Trophoblast cell (in vitro differentiated cells and primary cell): Measurements from ENCODE around the gene MAP7D1.
A peak's percentile ranks its signal among the peaks of the same experiment; 100 is the strongest.

Experiments used
- DNase-seq, 2 donors: peaks; one replicate each; pipeline ENCODE4 v3.0.0-alpha.2; 2016
- H2AFZ ChIP-seq: 2 replicates; pipeline ENCODE4 v1.6.1; 2013; ENCODE audit warnings: low read length, moderate library complexity, mild to moderate bottlenecking; ENCODE audit not compliant: insufficient read depth, poor library complexity
- H2AK5ac ChIP-seq: 2 replicates; pipeline ENCODE4 v1.6.1; 2013; ENCODE audit warnings: mild to moderate bottlenecking, low read length
- H2BK120ac ChIP-seq: 2 replicates; pipeline ENCODE4 v1.6.1; 2013; ENCODE audit warnings: low read length, mild to moderate bottlenecking, moderate library complexity; ENCODE audit not compliant: insufficient read depth, poor library complexity
- H2BK12ac ChIP-seq: 2 replicates; pipeline ENCODE4 v1.6.1; 2013; ENCODE audit warnings: mild to moderate bottlenecking, low read length, moderate library complexity
- H2BK5ac ChIP-seq: 2 replicates; pipeline ENCODE4 v1.6.1; 2013; ENCODE audit warnings: low read length, low read depth, moderate library complexity, mild to moderate bottlenecking; ENCODE audit not compliant: poor library complexity
- H3K14ac ChIP-seq: 2 replicates; pipeline ENCODE4 v1.6.1; 2013; ENCODE audit warnings: mild to moderate bottlenecking, low read length
- H3K18ac ChIP-seq: 2 replicates; pipeline ENCODE4 v1.6.1; 2013; ENCODE audit warnings: mild to moderate bottlenecking, low read length
- H3K23ac ChIP-seq: 2 replicates; pipeline ENCODE4 v1.6.1; 2013; ENCODE audit warnings: low read length
- H3K27ac ChIP-seq: 2 replicates; pipeline ENCODE4 v1.5.1; 2013; ENCODE audit warnings: low read depth, mild to moderate bottlenecking, inconsistent platforms, low read length, moderate library complexity
- H3K27me3 ChIP-seq: 2 replicates; pipeline ENCODE4 v1.6.1; 2013; ENCODE audit warnings: inconsistent platforms, mild to moderate bottlenecking, low read length, moderate library complexity; ENCODE audit not compliant: insufficient read depth
- H3K36me3 ChIP-seq, 2 experiments: 1 replicate in 1 of 2; 2 replicates in 1 of 2; pipeline ENCODE4 v1.6.1; 2013; ENCODE audit warnings: low read length in 2 of 2, mild to moderate bottlenecking in 2 of 2, moderate library complexity in 1 of 2; ENCODE audit not compliant: insufficient read depth in 2 of 2, control insufficient read depth in 1 of 2
- H3K4ac ChIP-seq: 2 replicates; pipeline ENCODE4 v1.6.1; 2013; ENCODE audit warnings: low read depth, mild to moderate bottlenecking, low read length, moderate library complexity
- H3K4me1 ChIP-seq, 2 experiments: 1 replicate in 1 of 2; 2 replicates in 1 of 2; pipeline ENCODE4 v1.6.1; 2013; ENCODE audit warnings: low read length in 2 of 2, mild to moderate bottlenecking in 2 of 2, moderate library complexity in 1 of 2; ENCODE audit not compliant: insufficient read depth in 2 of 2, control insufficient read depth in 1 of 2
- H3K4me2 ChIP-seq: 2 replicates; pipeline ENCODE4 v1.6.1; 2013; ENCODE audit warnings: inconsistent platforms, mild to moderate bottlenecking, low read length, moderate library complexity
- H3K4me3 ChIP-seq: 2 replicates; pipeline ENCODE4 v1.5.1; 2013; ENCODE audit warnings: mild to moderate bottlenecking, low read depth, low read length, inconsistent platforms
- H3K79me1 ChIP-seq: one replicate; pipeline ENCODE4 v1.6.1; 2013; ENCODE audit warnings: low read length
- H3K79me2 ChIP-seq: 2 replicates; pipeline ENCODE4 v1.6.1; 2013; ENCODE audit warnings: low read length, mild to moderate bottlenecking; ENCODE audit not compliant: control insufficient read depth, insufficient read depth, poor library complexity
- H3K9ac ChIP-seq: 2 replicates; pipeline ENCODE4 v1.6.1; 2013; ENCODE audit warnings: mild to moderate bottlenecking, low read length
- H3K9me3 ChIP-seq: 2 replicates; pipeline ENCODE4 v1.6.1; 2013; ENCODE audit warnings: low read depth, mild to moderate bottlenecking, control low read depth, inconsistent platforms, low read length; ENCODE audit not compliant: insufficient read depth
- H4K12ac ChIP-seq: 2 replicates; pipeline ENCODE4 v1.6.1; 2013; ENCODE audit warnings: low read depth, mild to moderate bottlenecking, low read length, moderate library complexity
- H4K8ac ChIP-seq: 2 replicates; pipeline ENCODE4 v1.6.1; 2013; ENCODE audit warnings: low read depth, mild to moderate bottlenecking, low read length, moderate library complexity
- H4K91ac ChIP-seq: one replicate; pipeline ENCODE4 v1.6.1; 2013; ENCODE audit warnings: low read depth, mild to moderate bottlenecking, low read length, moderate library complexity
- WGBS: extraction: QIAGEN DNeasy Blood & Tissue Kit; methylation state at CpG from one replicate; pipeline ENCODE4 v1.1.7; 2013; ENCODE audit warnings: missing lambda C conversion rate; ENCODE audit not compliant: insufficient read length, insufficient coverage; ENCODE audit errors: extremely low coverage; 5-methylcytosine and 5-hydroxymethylcytosine counted together

Gene MAP7D1

DNA sequence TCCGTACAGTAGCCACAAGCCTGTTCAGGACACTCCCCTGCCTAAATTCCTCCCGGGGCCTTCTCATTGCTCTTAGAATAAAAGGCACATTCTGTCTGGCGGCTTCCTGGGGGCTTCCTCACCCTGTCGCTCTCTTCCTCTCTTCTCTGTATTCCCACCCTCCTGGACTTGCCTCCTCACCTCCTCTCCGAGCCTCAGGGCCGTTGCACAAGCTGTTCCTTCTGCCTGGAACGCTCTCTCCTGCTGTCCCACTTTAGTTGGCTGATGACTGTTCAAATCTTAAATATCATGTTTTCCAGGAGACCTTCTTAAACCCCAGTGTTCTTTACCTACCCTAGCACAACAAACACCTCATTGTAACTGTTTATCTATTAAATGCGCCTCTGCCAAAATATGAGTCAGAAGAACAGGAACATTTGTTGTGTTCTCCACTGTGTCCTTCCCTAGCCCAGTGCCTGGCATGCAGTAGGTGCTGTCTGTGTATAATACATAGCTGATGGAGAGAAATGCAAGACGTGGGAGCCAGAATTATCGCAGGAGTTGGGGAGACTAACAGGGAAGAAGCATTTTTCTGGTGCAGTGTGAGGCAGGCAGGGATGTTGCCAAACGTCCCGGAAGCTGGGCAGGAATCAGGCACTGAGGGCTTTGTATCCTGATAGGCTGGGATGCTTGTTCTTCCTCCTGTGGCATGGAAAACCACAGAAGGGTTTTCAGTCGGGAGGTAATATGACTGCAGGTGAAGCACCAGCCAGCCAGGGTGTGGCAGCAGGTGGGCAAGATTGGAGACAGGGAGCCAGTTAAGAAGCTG lies 44.2 kb downstream of the MAP7D1 start:
- Histone ChIP-seq H2AK5ac (no peak overlapping the region), H3K14ac (no peak overlapping the region), H3K9me3 (no peaks in the 10 kb centered on the region), H3K4me3 (no peak overlapping the region), H2AFZ (no peak overlapping the region), H2BK5ac (no peak overlapping the region), H3K23ac (no peak overlapping the region), H4K91ac (no peak overlapping the region), H4K8ac (no peak overlapping the region), H2BK120ac (no peak overlapping the region), H3K18ac (no peak overlapping the region), H3K4ac (no peak overlapping the region), H3K4me1 (no peaks in the 10 kb centered on the region), H3K4me2 (no peak overlapping the region), H4K12ac (no peak overlapping the region), H3K79me2 (no peaks in the 10 kb centered on the region), H3K79me1 (no peaks in the 10 kb centered on the region), H3K27ac (no peak overlapping the region), H3K9ac (no peak overlapping the region), H2BK12ac (no peak overlapping the region), H3K27me3 (no peaks in the 10 kb centered on the region), H3K36me3 (peaks cover 0 to 2% of the 10 kb centered on the region in 2 experiments)
- DNase-seq: no peak
- WGBS: no CpG with 5 or more reads among the region's 13 CpGs

DNA sequence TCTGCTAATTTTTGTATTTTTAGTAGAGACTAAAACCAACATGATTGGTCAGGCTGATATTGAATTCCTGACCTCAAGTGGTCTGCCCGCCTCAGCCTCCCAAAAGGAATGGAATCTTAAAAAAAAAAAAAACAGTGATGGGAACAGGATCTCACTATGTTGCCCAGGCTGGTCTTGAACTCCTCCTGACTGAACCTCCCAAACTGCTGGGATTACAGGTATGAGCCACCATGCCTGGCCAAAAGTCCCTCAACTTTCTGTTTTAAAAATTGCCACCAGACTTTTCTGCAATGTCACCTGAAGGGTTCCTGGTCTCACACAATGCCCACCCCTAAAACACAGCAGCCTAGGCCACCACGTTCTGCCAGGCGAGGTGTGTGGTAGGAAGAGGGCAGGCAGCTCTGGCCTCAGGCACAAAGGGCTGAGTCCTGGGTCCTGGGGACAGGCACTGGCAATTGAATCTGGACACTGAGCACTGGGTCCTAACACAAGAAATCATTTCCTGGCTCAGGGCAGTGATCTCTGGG lies 47.1 kb downstream of the MAP7D1 start:
- Histone ChIP-seq H4K12ac (no peak overlapping the region), H3K27me3 (no peaks in the 10 kb centered on the region), H2BK120ac (no peak overlapping the region), H3K4me2 (no peak overlapping the region), H3K18ac (no peak overlapping the region), H3K4ac (no peak overlapping the region), H3K27ac (no peak overlapping the region), H3K23ac (no peak overlapping the region), H3K14ac (no peak overlapping the region), H2BK12ac (no peak overlapping the region), H3K9me3 (no peaks in the 10 kb centered on the region), H3K4me3 (no peak overlapping the region), H3K79me2 (no peaks in the 10 kb centered on the region), H4K8ac (no peak overlapping the region), H3K79me1 (no peaks in the 10 kb centered on the region), H3K9ac (no peak overlapping the region), H2AK5ac (no peak overlapping the region), H3K4me1 (no peaks in the 10 kb centered on the region), H3K36me3 (no peaks in the 10 kb centered on the region), H2BK5ac (no peak overlapping the region), H4K91ac (no peak overlapping the region), H2AFZ (no peak overlapping the region)
- WGBS: no CpG with 5 or more reads among the region's 3 CpGs
- no peak for DNase-seq

DNA sequence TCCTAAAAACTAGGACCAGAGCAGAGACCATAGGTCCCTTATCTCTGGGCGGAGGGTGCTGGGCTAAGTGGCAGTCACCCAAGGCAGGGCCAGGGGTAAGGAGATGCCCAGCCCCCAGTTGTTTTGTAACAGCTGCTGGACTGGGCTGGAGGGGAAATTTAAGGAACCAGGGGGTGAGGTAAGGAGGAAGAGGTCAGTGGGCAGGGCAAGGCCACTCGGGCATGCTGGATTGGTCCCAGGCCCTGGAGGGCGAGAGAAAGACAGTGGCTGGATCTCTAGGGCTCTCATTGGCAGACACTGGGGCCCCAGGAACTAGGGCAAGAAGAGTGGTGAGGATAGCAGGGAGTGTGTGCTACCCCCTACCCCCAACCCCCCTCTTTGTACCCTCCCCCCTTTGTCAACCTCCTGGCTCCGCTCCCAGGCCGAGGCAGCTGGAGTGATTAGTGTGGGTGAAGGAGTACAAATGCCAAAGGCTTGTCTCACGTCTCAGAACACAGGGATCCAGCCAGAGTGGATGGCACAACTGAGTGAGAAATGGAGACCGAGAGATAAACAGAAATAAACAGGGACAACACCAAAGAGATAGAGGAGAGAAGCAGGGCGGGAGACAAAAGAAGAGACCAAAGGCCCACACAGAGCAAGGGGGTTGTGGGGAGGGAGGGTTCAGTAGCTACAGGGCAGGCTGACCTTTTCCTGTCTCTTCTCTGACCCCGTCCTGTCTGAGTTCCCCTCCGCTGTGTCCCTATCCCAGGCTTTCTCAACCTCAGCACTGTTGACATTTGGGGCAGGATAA lies 47.8 kb downstream of the MAP7D1 start:
- H2BK120ac ChIP-seq: no peak overlapping the region
- H3K4ac ChIP-seq: no peak overlapping the region
- no peak overlapping the region for H3K4me3 ChIP-seq
- H3K4me1 ChIP-seq: no peaks in the 10 kb centered on the region
- H2AFZ ChIP-seq: no peak overlapping the region
- no peak overlapping the region for H3K18ac ChIP-seq
- no peak overlapping the region for H2BK5ac ChIP-seq
- DNase-seq: no peak
- H2AK5ac ChIP-seq: no peak overlapping the region
- H4K91ac ChIP-seq: no peak overlapping the region
- H3K9ac ChIP-seq: no peak overlapping the region
- no peak overlapping the region for H3K4me2 ChIP-seq
- H3K27ac ChIP-seq: no peak overlapping the region
- H4K12ac ChIP-seq: no peak overlapping the region
- no CpG with 5 or more reads among the region's 10 CpGs for whole genome bisulfite sequencing
- H3K79me2 ChIP-seq: no peaks in the 10 kb centered on the region
- no peaks in the 10 kb centered on the region for H3K79me1 ChIP-seq
- H3K36me3 ChIP-seq: no peaks in the 10 kb centered on the region
- no peak overlapping the region for H3K14ac ChIP-seq
- H3K23ac ChIP-seq: no peak overlapping the region
- peak overlapping the region; percentile 28 for H4K8ac ChIP-seq
- H3K9me3 ChIP-seq: no peaks in the 10 kb centered on the region
- H3K27me3 ChIP-seq: no peaks in the 10 kb centered on the region
- H2BK12ac ChIP-seq: peak overlapping the region; percentile 19

DNA sequence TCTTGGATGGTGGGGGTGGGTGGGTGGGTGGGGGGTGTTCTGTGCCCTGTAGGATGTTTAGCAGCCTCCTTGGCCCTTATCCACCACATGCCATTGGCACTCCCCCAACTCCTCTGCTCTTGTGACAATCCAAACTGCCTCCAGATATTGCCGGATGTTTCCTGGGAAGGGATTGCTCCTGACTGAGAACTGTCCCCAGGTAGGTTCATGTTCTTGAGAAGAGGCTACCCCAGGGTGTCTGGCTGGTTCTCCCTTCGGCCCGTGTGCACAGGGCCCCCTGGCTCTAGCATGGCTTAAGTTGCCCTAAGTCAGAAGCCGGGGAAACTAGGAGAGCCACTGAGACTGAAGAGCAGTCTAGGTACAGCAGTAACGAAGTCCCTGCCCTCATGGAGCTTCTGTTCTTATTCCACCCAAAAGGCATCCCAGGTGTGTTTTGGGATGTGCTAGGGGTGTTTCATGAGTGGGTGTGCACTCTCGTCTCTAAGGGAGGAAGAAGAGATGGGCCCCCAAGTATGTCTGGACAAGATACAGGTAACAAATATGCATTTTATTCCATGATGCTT lies 48.5 kb downstream of the MAP7D1 start:
- H3K36me3 ChIP-seq: no peaks in the 10 kb centered on the region
- no peak for DNase-seq
- no peaks in the 10 kb centered on the region for H3K27me3 ChIP-seq
- no peak overlapping the region for H2AK5ac ChIP-seq
- no peaks in the 10 kb centered on the region for H3K9me3 ChIP-seq
- H3K14ac ChIP-seq: no peak overlapping the region
- H4K12ac ChIP-seq: no peak overlapping the region
- no peak overlapping the region for H2AFZ ChIP-seq
- no peak overlapping the region for H4K8ac ChIP-seq
- no peak overlapping the region for H3K4ac ChIP-seq
- no peak overlapping the region for H2BK5ac ChIP-seq
- H2BK12ac ChIP-seq: no peak overlapping the region
- no peaks in the 10 kb centered on the region for H3K79me2 ChIP-seq
- H4K91ac ChIP-seq: no peak overlapping the region
- no peak overlapping the region for H3K9ac ChIP-seq
- H3K4me2 ChIP-seq: no peak overlapping the region
- H3K4me3 ChIP-seq: no peak overlapping the region
- H3K23ac ChIP-seq: no peak overlapping the region
- H3K79me1 ChIP-seq: no peaks in the 10 kb centered on the region
- no peak overlapping the region for H2BK120ac ChIP-seq
- H3K18ac ChIP-seq: no peak overlapping the region
- no peaks in the 10 kb centered on the region for H3K4me1 ChIP-seq
- H3K27ac ChIP-seq: no peak overlapping the region
- no CpG with 5 or more reads among the region's 6 CpGs for WGBS
